SK-N-SH (cell line): ENCODE results near the gene ASIC2.
"Not testable (repeated sequence)": the region's sequence is repeated elsewhere in the genome, so short reads cannot be mapped to it uniquely, and the experiment has no call there.

ENCODE experiments used
- CTCF ChIP-seq: fragments of 200-600 bp; sonication (generic); IDR thresholded peaks from 2 replicates; pipeline ENCODE4 v1.6.1; 2017; ENCODE audit warnings: antibody characterized with exemption, mild to moderate bottlenecking, moderate library complexity
- EZH2phosphoT487 ChIP-seq: fragments of 200-600 bp; sonication (generic); IDR thresholded peaks from 2 replicates; pipeline ENCODE4 v1.6.1; 2017; ENCODE audit warnings: low read depth, mixed run types, mild to moderate bottlenecking, antibody characterized with exemption, moderate library complexity, borderline replicate concordance
- POLR2AphosphoS5 ChIP-seq: IDR thresholded peaks from 2 replicates; pipeline ENCODE4 v1.6.1; 2012; ENCODE audit warnings: low read depth, low read length
- REST ChIP-seq: IDR thresholded peaks from 2 replicates; pipeline ENCODE4 v1.6.1; 2012; ENCODE audit warnings: mild to moderate bottlenecking, low read depth, low read length, moderate library complexity
- TCF12 ChIP-seq: IDR thresholded peaks from 2 replicates; pipeline ENCODE4 v1.4.0; 2012

GRCh38 chr17:32987868-32988267, 305.2 kb downstream of the ASIC2 start:
- not testable (repeated sequence) for TF ChIP-seq EZH2phosphoT487, CTCF, REST, POLR2AphosphoS5, TCF12
